HG02840 (cell line): ENCODE results near the gene SLC39A11.

Experiments
- ATAC-seq: cut with Tn5 transposase; IDR thresholded peaks from one replicate; pipeline ENCODE4 v1.9.1; 2021; ENCODE audit warnings: mild to moderate bottlenecking, moderate library complexity, moderate number of reproducible peaks; ENCODE audit not compliant: unreplicated experiment, low FRiP score

Gene SLC39A11

DNA sequence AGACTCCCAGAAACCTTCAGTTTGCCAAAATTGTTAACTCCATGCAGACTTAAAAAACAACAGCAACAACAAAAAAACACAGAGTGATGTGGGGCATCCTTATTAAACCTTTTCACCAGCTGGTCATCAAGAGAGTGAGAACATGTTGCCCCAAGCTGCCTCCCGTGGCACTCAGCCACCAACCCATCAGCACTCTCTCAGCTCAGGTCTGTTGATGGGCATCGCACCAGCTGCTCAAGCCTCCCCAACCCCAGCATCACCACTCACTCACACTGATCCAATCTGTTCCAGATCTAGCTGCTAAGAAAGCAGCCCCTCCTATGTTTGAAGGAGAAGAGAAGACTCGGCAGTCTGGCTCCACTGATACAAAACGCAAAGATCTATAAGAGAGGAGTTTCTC is 46.8 kb downstream of the SLC39A11 start:
- ATAC-seq: no peak

DNA sequence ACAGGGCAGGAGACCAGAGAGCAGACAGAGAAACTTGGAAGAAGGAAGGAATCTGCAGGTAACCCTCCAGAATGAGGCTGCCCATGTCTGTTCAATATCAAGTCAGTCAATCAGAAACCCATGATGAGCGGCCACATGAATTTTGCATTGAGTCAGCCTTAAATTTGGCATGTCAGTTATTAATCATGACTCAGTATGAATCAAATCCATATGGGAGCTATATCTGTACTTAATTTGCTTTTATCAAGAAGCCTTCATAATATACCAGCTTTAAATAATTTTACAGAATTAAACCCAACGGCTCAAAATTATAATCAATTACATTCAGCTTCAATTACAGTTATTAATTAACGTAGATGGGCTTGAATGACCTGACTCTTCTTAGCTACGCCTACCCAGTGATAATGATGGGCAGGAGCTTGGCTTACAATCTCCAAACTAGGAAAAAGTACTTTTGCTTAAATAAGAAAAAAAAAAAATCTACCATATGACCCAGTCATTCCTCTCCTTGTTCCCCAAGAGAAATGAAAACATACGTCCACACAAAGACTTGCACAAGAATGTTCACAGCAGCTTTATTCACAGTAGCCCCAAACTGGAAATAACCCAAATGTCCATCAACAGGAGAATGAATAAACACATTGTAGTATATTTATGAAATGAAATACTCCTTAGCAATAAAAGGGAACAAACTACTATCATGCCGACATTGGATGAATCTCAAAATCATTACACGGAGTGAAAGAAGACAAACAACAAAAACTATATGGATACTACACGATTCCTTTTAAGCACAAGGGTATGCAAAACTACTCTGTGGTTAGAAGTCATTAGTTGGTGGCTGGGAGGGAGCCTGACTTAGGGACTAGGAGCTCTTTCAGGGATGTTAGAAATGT is 48.6 kb downstream of the SLC39A11 start:
- ATAC-seq: no peak

DNA sequence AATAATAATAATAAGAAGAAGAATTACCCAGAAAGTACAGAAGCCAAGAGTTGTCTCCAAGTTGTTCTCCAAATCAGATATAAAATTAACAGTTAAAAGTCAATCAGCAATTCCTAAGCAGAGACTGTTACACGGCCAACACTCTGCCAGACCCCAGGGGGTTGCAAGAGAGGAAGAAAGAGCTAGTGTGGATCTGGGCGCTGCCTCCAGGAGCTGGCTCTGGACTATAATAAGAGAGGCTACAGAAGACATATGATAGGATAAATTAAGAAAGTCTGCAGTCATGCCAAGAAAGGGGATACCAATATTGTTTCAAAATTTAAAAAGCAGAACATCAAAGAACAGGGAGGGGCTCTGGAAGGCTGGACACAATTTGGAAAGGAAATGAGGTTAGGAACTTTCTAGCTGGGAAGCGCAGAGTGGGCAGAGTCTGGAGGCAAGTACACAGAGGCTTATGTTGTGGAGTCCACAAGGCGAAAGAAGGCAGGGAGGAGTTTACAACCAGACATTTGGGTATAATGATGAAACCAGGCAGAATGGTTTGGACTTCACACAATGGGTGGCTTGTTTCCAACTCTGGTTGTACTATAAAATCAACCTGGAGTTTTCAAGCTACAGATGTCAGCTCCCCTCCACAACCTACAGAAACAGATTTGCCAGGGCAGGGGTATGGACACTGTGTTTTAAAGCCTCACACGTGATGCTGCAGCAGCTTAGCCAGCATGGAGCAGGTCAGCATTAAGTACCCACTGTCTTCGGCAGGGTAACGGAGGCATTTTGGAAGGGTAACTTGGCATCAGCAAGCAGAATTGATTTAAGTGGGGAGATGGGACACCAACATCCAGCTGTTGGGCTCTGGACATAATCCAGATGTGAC is 49.4 kb downstream of the SLC39A11 start:
- ATAC-seq: no peak

DNA sequence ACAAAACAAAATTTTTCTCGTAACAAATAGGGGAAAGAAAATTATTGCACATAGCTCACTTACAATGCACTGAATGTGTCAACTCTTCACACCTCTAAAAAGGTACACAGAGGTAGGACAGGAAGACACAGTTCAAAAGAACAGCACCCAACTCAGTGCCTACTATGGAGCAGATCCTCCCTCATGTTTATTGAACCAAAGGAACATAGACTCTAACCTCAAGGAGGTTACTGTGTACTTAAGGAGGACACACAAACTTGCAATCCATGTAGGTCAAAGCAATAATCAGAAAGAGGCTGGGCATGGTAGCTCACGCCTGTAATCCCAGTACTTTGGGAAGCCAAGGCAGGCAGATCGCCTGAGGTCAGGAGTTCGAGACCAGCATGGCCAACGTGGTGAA is 50.3 kb downstream of the SLC39A11 start:
- ATAC-seq: no peak

DNA sequence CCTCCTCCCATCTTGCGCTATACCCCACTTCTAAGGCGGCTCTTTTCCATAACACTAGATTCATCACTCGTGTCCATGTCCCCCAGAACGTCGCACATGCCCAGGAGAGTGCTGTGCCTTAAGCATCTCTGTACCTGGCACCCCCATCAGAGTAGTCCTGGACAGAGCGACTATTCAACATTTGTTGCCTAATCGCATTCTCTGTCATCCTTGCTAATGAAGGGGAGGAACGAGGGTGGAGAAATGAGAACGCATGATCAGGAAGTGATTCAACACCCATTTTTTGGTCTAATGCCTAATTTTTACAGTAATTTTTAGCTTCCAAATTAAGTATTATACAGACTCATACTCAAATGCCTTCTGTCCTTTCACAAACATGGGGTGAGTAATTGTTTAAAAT is 53.2 kb downstream of the SLC39A11 start:
- ATAC-seq: no peak

DNA sequence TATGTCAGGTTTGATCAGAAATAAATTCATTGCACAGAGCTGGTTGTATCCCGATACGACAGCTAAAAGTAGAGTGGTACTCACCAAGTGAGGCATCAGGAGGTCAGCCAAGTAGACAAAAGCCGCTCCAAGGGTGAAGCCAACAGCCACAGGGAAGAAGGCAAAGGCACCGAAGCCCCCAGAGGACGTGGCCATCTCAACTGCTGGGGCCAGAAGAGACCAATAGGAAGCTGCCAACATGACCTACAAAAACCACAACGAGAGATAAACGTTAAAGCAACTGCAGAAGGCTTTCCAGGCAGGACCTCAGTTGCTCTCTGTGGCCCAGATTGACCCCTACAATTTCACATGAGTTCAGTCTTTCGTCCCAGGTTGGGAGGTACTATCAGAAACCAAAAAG is 61.0 kb downstream of the SLC39A11 start:
- ATAC-seq: no peak

DNA sequence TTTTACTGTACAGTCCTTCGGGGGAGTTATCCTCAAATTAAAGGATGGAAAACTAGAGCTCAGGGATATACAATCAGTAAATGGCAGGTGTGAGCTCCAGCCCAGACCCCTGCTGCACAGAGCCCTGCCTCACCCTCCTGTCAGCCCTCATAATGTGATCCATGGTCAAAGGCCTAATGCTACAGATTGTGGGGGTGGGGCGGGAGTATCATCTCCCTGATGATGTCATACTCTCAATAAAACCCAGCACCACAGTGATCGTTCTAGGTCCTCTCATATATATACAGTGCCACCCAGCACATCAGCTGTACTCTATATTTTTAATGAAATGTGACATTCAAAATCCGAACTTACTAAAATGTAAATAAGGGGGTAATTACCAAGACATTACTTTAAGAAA is 61.5 kb downstream of the SLC39A11 start:
- no peak for ATAC-seq

DNA sequence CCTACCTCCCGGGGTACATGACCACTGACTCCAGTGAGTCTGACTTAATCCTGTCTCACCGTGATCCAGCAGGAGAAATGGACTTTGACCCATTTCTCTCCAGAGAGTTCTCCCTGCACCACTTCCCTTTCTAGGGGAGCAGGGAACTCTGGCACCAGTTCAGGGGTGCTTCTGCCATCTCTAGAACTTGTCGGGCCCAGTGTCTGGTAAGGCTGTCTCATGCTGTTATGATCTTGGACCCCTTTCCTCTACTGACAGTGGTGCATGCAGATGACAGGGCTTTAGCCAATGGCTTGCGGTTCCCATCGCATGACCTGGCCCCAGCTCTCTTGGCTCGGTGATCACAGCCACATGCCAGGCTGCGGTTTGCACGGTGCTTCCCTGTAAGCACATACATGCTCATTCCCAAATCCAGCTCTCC is 62.0 kb downstream of the SLC39A11 start:
- no peak for ATAC-seq

DNA sequence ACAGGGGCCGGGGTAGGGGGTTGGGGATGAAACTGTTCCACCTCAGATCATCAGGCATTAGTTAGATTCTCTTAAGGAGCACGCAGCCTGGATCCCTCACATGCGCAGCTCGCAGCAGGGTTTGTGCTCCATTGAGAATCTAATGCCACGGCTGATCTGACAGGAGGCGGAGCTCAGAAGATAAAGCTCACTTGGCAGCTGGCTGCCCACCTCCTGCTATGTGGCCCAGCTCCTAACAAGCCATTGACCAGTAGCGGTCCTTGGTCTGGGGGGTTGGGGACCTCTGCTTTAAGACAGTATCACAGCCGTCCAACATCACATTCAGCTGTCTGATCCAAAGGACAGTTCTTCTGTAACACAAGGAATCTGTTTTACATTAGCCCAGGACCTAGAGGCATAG is 62.5 kb downstream of the SLC39A11 start:
- ATAC-seq: no peak

DNA sequence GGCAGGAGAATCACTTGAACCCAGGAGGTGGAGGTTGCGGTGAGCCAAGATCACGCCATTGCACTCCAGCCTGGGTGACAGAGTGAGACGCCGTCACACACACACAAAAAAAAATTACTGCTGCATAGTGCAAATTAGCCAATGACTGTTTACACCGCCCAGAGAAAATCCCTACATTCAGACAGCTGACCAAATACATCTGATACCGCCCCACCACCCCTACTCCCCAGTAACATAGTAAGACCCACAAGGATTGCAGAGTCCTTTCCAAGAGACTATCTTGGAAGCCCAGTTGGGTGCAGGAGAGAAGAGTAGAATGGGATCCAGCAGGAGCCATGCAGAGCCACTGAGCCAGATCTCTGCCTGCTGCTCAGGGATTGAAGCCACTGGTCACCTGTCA is 63.5 kb downstream of the SLC39A11 start:
- ATAC-seq: no peak

DNA sequence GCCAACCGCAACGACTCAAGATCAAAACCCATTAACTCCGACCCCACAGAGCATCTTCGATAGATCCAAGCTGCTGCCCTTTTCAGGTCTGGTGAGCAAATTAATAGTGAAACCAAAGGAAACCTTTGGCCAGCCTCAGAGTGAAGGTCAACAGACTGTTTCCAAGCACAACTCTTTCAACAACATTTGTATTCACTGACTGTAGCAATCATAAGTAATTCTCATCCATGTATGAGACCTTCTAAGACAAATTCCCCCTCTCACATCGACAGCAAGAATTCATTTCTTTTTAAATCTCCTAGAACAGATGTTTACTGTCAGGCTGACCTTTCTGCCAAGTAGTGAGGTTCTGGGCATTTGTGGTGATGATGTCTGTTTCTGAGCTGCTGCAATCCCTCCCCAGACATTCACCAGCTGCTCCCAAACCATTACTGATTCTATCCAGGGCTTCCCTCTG is 64.2 kb downstream of the SLC39A11 start:
- ATAC-seq: no peak

DNA sequence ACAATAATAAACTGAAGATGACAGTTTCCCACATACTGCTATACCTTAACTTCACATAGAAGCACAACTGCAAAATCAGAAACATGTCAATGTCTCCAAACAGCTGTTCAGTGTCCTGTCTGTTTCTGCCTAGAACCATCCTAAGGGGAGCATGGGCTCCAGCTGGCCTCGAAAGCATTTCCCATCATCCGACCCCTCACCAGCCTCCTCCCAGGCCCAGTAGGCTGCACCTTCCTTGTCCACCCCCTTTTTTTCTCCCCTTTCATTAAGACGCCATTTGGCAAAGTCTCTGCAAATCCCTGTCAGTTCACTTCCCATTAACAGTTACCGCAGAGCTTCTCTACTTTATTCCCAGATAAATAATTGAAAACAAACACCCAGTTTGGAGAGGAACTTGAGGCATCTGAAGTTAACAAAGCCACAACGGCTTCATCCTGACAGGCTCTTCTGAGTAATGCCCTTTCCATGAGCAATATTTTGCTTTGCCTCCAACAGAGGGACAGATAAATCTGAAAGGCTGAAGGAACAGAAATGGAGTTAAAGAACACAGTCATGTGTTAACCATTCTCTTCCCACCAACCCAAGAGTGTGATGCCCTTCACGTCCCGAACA is 65.3 kb downstream of the SLC39A11 start:
- no peak for ATAC-seq

DNA sequence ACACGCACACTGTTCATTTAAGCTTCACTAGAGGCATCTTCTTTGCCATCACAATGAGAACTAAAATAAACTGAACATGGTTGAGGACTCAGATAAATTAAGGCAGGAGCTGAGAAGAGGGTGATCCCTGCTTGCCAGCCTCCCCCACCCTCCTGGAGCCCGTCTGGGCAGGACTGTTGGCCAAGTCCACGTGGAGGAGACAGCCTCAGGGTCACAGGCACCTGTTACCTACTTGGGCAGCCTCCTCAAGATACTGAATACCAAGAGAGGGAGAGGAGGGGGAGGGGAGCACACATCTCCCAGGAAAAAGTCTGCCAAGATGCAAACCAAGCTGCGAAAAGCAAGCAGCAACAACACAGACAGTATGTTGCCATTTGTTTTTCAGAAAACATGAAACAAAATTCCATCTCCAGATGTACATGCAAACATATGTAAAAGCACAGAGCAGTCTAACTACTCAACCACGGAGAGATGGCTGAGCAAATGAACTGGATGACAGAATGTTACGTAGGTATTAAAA is 67.4 kb downstream of the SLC39A11 start:
- ATAC-seq: no peak

DNA sequence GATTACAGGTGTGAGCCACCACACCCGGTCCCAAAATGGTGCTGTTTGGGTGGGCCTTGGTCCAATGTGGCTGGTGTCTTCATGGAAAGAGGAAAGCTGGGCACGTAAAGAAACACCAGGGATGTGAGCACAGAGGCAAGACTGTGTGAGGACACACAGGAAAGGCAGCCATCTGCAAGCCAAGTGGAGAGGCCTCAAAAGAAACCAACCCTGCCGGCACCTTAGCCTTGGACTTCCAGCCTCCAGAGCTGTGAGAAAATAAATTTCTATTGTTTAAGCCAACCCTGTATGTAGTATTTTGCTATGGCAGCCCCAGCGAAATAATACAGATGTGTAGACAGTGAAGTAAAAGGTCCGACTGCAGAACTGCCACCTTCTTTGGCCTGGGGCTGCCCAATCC is 68.7 kb downstream of the SLC39A11 start:
- no peak for ATAC-seq

DNA sequence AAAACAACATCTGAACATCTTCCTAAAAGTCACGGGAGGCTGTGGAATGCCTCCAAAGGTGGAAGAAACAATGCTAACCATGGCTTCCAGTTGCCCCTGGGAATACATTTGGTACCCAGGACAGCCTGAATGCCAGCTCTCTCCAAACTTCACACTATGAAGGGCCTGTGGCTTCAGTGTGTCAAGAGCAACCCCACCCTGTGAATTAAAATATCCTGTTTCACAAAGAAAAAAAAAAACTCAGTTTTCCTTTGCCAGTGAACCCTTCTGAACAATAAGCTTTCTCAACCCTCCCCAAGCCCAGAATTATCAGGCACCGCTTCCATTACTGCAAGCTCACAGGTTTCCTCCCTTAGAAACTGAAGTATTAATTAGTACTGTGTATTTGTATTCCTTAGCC is 69.8 kb downstream of the SLC39A11 start:
- ATAC-seq: no peak

DNA sequence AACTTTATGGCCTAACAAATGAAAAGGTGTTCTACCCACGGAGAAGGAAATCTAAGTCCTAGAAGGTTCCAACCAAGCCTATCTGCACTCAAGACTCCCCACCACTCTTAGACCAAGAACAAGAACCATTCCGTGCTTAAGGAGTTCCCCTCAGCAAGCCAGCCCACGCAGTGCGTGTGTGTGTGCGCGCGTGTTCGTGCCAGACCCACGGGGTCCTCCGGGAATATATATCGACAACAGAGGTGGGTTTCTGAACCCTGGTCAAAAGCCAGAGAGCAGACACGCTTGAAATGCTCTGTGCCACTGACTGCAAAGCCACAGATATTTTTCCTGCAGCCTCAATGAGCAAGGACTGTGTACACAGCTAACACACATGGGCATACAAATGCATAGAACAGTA is 70.7 kb downstream of the SLC39A11 start:
- ATAC-seq: no peak

DNA sequence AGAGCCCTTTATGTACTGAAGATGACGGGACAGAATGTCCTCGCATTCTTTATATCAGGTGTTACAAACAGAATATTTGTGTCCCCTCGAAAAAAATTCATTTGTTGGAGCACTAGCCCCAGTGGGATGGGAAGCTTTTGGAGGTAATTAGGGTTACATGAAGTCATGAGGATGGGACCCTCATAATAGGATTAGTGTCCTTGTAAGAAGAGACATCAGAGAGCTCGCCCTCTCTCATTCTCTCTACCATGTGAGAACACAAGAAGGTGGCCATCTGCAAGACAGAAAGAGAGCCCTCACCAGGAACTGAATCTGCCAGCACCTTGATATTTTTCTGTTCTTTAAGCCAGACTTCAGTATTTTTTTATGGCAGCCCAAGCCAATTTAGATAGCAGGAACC is 72.4 kb downstream of the SLC39A11 start:
- ATAC-seq: no peak

DNA sequence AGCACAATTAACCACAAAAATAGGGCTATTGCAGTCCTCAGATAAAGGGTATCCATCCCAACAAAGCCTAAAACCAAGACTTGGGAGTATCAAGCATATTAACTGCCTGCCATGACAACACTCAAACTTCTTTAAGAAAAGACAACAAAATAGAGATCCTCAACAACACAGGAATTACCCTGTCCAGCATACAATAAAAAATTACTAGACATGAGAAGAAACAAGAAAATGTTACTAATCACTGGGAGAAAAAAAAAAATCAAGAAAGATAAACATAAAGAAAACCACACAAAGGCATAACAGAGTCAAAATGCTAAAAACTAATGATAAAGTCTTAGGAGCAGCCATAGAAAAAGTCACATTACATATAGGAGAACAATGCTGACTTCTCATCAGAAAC is 73.9 kb downstream of the SLC39A11 start:
- no peak for ATAC-seq

DNA sequence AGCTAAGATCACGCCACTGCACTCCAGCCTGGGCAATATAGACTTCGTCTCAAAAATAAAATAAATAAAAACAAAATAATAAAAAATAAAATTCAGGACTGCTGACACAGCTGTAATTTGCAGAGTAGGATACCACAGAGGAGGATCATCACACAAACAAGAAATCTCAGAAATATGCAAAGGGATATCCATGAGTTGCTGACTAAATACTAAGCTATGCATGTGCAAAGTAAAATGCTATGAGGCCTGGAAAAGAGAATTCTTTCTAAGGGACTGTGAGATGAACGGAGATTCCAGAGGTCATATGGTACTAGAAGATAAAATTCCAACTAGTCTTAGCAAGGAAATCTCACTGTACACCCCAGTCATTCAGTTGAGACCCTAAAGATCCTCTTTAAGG is 74.8 kb downstream of the SLC39A11 start:
- ATAC-seq: no peak

DNA sequence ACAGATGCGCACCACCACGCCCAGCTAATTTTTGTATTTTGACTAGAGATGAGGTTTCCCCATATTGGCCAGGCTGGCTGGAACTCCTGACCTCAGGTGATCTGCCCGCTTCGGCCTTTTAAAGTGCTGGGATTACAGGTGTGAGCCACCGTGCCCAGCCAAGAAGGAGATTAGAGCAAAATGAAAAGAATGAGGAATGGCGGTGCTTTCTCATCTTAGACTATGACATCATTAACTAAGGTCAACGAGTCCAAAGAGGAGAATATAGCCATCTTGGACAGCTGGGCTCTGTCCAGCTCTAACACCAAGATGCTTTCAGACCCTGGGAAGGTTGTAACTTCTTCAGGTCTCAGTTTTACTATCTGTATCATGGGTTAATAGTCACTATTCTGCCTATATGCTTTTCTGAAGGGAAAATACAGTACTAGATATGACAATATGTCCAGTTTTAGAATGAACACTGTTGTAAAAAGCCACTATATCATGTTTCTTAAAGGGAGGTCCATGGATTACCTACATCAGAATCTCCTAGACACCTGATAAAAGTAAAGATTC is 76.7 kb downstream of the SLC39A11 start:
- no peak for ATAC-seq
